Measurements from ENCODE around the gene STT3B.

STT3B gene

DNA sequence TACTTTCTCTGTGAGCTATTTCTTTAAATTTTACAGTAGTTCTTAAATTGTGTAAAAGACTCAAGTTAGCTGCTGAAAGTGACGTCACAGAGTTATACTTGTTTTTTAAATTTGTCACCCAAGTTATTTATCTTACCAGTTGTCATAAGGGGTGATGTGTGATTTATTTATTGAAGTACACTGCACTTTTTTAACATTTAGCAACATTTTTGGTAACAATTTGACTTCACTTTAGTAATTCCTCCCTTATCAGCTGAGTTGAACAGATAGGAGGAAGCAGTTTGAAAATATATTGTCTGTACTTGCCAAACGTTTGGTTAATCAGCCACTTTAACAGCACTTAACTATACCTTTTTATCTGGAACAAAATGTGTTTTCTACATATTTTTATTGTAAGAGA, 3.8 kb downstream of the STT3B start:
- no peak for FAIRE-seq
- DNase-seq (ENCODE audit: insufficient read length), result no peak
- TF ChIP-seq TAF1 (IDR thresholded peaks at IDR 0.05; ENCODE audit: borderline replicate concordance, low read depth, low read length) (no peak), POLR2A (IDR thresholded peaks at IDR 0.05; ENCODE audit: low read depth, low read length) (no peak), POLR2AphosphoS5 (IDR thresholded peaks at IDR 0.05; ENCODE audit: low read depth, low read length) (no peak)

DNA sequence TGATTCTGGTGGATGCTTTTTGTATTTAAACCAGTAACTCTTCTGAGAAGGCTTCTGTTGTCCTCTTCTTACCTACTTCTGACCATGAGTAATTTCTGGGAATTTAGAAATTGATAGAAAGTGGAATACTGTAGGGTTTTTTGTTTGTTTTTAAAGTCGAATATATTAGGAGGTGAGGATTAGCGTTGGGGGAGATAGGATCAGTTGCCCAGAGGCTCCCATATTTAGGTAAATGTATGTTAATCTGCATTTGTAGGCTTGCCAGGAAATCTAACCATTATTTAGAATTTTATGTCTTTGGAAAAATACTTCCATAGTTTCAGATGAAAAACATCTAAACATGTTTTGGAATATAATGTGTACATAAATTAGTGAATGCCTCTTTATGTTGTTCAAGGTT, 6.1 kb downstream of the STT3B start:
- FAIRE-seq (no peak), DNase-seq (ENCODE audit: insufficient read length) (no peak)
- TF ChIP-seq TAF1 (IDR thresholded peaks at IDR 0.05; ENCODE audit: borderline replicate concordance, low read depth, low read length) (no peak), POLR2AphosphoS5 (IDR thresholded peaks at IDR 0.05; ENCODE audit: low read depth, low read length) (no peak), POLR2A (IDR thresholded peaks at IDR 0.05; ENCODE audit: low read depth, low read length) (no peak)

DNA sequence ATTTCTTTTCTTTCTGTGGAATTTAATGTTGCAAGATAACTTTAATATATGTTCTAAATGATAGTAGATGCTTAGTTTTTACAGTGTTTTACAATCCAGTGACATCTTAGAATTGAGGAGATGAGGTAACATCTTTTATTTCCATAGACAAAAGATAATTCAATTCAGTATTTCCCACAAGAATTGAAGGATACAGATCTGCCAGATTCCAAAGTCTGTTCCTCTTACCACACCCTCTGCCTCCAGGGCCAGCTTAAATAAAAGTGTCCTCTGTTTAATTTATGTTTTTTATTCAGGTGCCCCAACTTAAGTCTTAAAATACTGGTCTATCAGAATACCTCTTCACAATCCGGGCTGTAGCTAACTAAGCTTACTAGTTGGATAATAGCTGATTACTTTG, 6.5 kb downstream of the STT3B start:
- FAIRE-seq, result no peak

DNA sequence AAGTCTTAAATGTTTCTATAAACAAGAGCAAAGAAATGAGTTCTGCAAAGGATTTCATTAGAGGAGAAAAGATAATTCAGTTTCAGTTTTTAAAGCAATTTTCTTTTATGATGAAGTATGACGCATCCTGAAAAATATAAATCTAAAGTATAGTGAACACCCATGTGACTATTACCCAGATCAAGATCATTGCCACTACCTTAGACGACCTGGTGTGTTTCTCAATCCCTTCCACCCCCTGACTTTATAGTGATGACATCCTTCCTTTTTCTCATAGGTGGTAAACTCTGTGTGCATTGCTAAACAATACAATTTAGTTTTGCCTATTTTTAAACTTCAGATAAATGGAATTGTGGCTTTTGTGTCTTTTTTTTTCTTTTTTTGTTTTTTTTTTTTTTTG, 8.4 kb downstream of the STT3B start:
- DNase-seq (ENCODE audit: insufficient read length), result no peak
- peak; percentile 38 for FAIRE-seq
- no peak for TF ChIP-seq POLR2A (IDR thresholded peaks at IDR 0.05; ENCODE audit: low read depth, low read length)
- no peak for TF ChIP-seq POLR2AphosphoS5 (IDR thresholded peaks at IDR 0.05; ENCODE audit: low read depth, low read length)
- no peak for TF ChIP-seq TAF1 (IDR thresholded peaks at IDR 0.05; ENCODE audit: borderline replicate concordance, low read depth, low read length)

More for the DNA sequence above, 6.5 kb downstream of the STT3B start:
- DNase-seq (ENCODE audit: insufficient read length), result no peak
- TF ChIP-seq TAF1 (IDR thresholded peaks at IDR 0.05; ENCODE audit: borderline replicate concordance, low read depth, low read length), result no peak
- TF ChIP-seq POLR2A (IDR thresholded peaks at IDR 0.05; ENCODE audit: low read depth, low read length), result no peak
- no peak for TF ChIP-seq POLR2AphosphoS5 (IDR thresholded peaks at IDR 0.05; ENCODE audit: low read depth, low read length)

DNA sequence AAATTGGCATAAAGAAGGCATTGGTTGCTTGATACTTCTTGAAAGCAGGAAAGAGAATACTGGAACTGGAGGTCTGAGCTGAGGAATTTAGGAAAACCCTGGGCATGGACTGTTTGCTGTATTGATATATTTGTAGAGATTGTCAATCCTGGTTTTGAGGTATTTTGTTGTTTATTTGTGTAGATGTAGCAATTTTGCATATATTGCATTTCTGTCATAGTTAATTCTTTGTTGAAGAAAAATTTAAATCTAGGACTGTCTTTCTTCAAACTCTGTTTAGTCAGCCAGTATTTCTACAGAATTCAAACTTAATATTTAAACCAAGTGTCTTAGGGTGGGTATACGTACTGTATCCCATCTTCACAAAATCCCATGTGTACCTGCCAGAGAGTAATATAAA, 9.5 kb downstream of the STT3B start:
- DNase-seq (ENCODE audit: insufficient read length) (no peak), FAIRE-seq (no peak)
- TF ChIP-seq POLR2A (IDR thresholded peaks at IDR 0.05; ENCODE audit: low read depth, low read length), result no peak

DNA sequence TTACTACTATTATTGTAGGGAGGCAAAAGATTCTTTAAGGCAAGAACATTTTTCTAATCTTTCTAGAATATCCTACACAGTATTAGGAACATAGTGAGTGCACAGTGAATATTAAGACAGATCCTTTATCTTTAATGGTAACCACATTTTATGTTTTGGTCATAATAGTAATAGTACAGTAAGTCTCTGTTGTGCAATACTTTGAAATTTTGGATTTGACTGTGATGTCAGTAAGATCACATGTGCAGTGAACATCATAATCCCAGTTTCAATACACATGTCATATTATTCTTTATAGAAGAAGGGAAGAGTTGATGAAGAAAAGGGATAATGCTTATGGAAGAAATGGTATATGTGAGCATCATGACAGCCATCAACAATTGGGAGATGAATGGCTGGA, 10.7 kb downstream of the STT3B start:
- FAIRE-seq (no peak), DNase-seq (ENCODE audit: insufficient read length) (no peak)
- no peak for TF ChIP-seq TAF1 (IDR thresholded peaks at IDR 0.05; ENCODE audit: borderline replicate concordance, low read depth, low read length)
- TF ChIP-seq POLR2A (IDR thresholded peaks at IDR 0.05; ENCODE audit: low read depth, low read length), result no peak
- no peak for TF ChIP-seq POLR2AphosphoS5 (IDR thresholded peaks at IDR 0.05; ENCODE audit: low read depth, low read length)

DNA sequence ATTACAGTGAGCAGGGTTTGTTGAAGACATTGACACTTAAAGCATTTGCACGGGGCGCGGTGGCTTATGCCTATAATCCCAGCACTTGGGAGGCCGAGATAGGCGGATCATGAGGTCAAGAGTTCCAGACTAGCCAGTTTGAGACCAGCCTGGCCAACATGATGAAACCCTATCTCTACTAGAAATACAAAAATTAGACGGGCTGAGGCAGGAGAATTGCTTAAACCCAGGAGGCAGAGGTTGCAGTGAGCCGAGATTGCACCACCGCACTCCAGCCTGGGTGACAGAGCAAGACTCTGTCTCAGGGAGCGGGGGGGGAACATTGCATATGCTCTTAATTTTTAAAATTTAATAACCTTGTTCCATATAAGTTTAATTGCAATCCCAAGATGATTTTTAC, 11.9 kb downstream of the STT3B start:
- FAIRE-seq, result no peak
- no peak for DNase-seq (ENCODE audit: insufficient read length)
- TF ChIP-seq TAF1 (IDR thresholded peaks at IDR 0.05; ENCODE audit: borderline replicate concordance, low read depth, low read length), result no peak
- no peak for TF ChIP-seq POLR2AphosphoS5 (IDR thresholded peaks at IDR 0.05; ENCODE audit: low read depth, low read length)
- TF ChIP-seq POLR2A (IDR thresholded peaks at IDR 0.05; ENCODE audit: low read depth, low read length), result no peak

DNA sequence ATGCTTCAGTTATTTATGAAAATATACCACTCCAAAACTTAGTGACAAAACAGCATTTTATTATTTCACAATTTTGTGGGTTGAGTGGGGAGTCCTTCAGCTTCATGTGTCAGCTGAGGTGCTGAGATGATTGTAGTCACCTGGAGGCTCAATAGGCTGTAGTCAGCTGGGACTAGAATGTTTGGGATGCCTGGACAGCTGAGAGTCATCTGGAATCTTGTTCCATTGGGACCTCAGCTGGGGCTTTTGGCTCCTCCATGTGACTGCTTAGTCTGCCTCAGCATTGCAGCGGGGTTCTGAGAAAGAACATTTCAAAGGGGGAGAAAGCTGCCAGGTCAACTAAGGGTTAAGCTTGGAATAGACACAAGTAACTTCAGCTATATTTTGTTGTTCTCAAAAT, 13.4 kb downstream of the STT3B start:
- no peak for DNase-seq (ENCODE audit: insufficient read length)

DNA sequence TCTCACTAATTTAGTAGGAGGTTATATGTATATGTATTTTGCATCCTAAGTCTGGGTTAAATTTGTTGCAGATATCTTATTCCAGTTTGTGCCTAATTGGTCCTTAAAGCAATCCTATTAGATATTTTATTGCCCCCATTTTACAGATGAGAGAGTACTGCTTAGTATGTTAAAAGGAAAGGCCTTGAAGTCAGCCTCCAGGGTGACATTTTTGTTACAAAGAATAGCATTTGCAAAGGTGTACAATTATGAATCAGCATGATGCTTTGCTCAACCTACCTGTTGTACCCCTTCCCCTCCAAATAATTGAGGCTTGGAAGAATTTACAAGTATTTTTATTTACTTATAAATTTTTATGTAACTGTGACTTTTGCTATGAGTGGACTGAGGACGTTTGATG, 14.0 kb downstream of the STT3B start:
- peak; percentile 53 for FAIRE-seq
- DNase-seq (ENCODE audit: insufficient read length), result no peak

More for the DNA sequence above, 13.4 kb downstream of the STT3B start:
- no peak for TF ChIP-seq POLR2AphosphoS5 (IDR thresholded peaks at IDR 0.05; ENCODE audit: low read depth, low read length)
- TF ChIP-seq TAF1 (IDR thresholded peaks at IDR 0.05; ENCODE audit: borderline replicate concordance, low read depth, low read length), result no peak
- TF ChIP-seq POLR2A (IDR thresholded peaks at IDR 0.05; ENCODE audit: low read depth, low read length), result no peak
- FAIRE-seq, result no peak

DNA sequence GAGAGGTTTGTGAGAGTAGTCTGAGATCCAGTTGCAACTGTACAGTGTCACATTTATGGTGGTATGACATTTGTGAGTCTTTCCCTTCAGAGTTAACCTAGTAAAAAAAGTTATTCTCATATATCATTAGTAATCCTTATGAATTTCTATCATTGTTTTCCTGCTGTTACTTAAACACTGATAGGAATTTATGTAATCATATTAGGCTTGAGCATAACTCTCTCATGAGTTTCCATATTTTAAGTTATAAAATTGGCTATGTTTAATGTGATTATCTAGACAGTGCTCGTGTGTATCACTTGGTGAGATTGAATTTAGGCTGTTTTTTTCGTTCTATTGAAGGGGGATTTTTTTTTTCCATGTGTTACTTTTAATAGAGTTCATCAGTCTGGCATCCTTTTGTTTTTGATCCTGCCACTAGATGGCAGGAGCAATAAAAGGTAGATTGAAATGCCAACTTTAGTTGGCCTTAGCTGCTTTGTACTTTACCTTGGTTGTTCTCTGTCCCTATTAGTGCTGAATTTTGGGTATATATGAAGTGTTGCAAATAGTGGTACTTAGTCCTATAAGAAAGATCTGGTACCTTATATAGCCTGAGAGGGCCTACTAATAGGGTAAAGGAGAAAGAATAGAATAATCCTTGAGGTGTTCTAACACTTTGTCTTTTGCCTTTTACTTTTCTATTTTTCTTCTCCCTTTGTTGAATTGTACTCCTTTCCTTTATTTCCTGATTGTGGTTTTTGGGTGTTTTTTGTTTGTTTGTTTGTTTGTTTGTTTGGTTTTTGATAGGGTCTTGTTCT, 17.9 kb downstream of the STT3B start:
- TF ChIP-seq POLR2A (IDR thresholded peaks at IDR 0.05; ENCODE audit: low read depth, low read length) (no peak), TAF1 (IDR thresholded peaks at IDR 0.05; ENCODE audit: borderline replicate concordance, low read depth, low read length) (no peak), POLR2AphosphoS5 (IDR thresholded peaks at IDR 0.05; ENCODE audit: low read depth, low read length) (no peak)
- FAIRE-seq (peak; percentile 51), DNase-seq (ENCODE audit: insufficient read length) (no peak)

More for the DNA sequence above, 14.0 kb downstream of the STT3B start:
- TF ChIP-seq TAF1 (IDR thresholded peaks at IDR 0.05; ENCODE audit: borderline replicate concordance, low read depth, low read length) (no peak), POLR2A (IDR thresholded peaks at IDR 0.05; ENCODE audit: low read depth, low read length) (no peak), POLR2AphosphoS5 (IDR thresholded peaks at IDR 0.05; ENCODE audit: low read depth, low read length) (no peak)

DNA sequence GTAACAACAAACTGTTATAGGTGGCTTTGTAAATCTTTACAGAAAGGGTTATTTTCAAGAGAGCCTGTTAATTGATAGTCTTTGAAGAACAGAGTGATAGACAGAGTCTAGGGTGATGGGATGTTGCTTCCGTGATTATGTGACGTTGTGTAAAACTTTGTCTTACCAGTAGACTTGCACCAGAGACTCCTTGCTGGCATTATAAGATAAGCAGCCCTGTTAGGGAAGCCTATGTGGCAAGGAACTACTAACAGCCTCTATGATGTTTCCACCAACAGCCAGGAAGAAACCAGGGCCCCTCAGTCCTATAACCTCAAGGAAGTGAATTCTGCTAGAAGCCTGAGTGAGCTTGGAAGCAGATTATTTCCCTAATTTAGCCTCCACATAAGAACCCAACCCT, 18.9 kb downstream of the STT3B start:
- TF ChIP-seq POLR2A (IDR thresholded peaks at IDR 0.05; ENCODE audit: low read depth, low read length) (no peak), POLR2AphosphoS5 (IDR thresholded peaks at IDR 0.05; ENCODE audit: low read depth, low read length) (no peak), TAF1 (IDR thresholded peaks at IDR 0.05; ENCODE audit: borderline replicate concordance, low read depth, low read length) (no peak)
- DNase-seq (ENCODE audit: insufficient read length) (no peak), FAIRE-seq (no peak)

DNA sequence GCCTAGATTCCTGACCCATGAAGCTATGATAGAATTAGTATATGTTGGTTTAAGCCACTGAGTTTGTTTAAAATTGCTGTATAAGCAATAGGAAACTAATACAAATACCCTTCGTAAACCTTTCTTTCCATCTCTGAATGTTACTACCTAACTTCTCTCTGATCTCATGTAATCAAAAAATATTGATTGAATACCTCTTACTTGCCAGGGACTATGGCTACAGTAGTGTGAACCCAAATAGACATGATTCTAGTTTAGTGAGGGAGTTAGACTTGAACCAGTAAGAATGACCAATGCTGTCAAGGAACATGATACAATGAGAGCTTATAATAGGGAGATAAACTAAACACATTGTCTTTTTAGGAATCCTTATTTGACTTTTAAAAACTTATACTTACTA, 19.4 kb downstream of the STT3B start:
- TF ChIP-seq TAF1 (IDR thresholded peaks at IDR 0.05; ENCODE audit: borderline replicate concordance, low read depth, low read length), result no peak
- no peak for TF ChIP-seq POLR2AphosphoS5 (IDR thresholded peaks at IDR 0.05; ENCODE audit: low read depth, low read length)
- DNase-seq (ENCODE audit: insufficient read length) (no peak), FAIRE-seq (no peak)

All from GM12892 (cell line).